ENCODE measurements around the gene BRPF1.

The BRPF1 gene

GRCh38 chr3:9686703-9687102 lies 44.8 kb upstream of the BRPF1 start:
- no peak for DNase-seq (ENCODE audit: low read depth, low spot score)
- CTCF ChIA-PET = no interaction called here
- POLR2A ChIA-PET = no interaction called here

GRCh38 chr3:9687514-9687913 lies 44.0 kb upstream of the BRPF1 start:
- DNase-seq (ENCODE audit: low read depth, low spot score) = no peak
- ChIA-PET CTCF (no interaction called here), POLR2A (no interaction called here)
- TF ChIP-seq, protein P1, sequence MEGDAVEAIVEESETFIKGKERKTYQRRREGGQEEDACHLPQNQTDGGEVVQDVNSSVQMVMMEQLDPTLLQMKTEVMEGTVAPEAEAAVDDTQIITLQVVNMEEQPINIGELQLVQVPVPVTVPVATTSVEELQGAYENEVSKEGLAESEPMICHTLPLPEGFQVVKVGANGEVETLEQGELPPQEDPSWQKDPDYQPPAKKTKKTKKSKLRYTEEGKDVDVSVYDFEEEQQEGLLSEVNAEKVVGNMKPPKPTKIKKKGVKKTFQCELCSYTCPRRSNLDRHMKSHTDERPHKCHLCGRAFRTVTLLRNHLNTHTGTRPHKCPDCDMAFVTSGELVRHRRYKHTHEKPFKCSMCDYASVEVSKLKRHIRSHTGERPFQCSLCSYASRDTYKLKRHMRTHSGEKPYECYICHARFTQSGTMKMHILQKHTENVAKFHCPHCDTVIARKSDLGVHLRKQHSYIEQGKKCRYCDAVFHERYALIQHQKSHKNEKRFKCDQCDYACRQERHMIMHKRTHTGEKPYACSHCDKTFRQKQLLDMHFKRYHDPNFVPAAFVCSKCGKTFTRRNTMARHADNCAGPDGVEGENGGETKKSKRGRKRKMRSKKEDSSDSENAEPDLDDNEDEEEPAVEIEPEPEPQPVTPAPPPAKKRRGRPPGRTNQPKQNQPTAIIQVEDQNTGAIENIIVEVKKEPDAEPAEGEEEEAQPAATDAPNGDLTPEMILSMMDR (IDR thresholded peaks at IDR 0.05; ENCODE audit: insufficient read depth, low read length, missing control alignments) = no peak
- no peak overlapping the region for H3K4me3 ChIP-seq (ENCODE audit: low read depth, low read length)

More at GRCh38 chr3:9686703-9687102, 44.8 kb upstream of the BRPF1 start:
- TF ChIP-seq, protein P1 (IDR thresholded peaks at IDR 0.05; ENCODE audit: insufficient read depth, low read length, missing control alignments) = no peak
- H3K4me3 ChIP-seq (ENCODE audit: low read depth, low read length) = no peak overlapping the region

DNA sequence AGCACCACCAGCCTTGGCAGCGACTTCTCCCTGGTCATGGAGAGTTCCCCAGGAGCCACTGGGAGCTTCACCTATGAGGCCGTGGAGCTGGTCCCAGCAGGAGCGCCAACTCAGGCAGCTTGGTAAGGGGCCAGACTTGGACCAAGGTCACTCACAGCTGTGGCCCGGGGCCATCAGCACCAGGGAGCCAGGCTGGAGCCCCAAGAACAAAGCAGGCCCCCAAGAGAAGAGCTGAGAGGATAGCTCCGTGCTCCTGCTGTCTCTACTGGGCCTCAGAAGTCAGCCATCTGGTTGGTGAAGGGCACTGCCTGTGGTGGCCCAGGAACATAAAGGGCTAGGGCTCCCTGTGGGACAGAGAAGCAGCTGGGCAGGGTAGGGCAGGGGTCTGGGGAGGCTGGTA lies 42.6 kb upstream of the BRPF1 start:
- TF ChIP-seq, protein P1 (IDR thresholded peaks at IDR 0.05; ENCODE audit: insufficient read depth, low read length, missing control alignments) = no peak
- H3K4me3 ChIP-seq (ENCODE audit: low read depth, low read length) = no peak overlapping the region
- POLR2A ChIA-PET = no interaction called here
- DNase-seq (ENCODE audit: low read depth, low spot score) = no peak
- CTCF ChIA-PET = no interaction called here

- TF ChIP-seq, protein P1 (IDR thresholded peaks at IDR 0.05; ENCODE audit: insufficient read depth, low read length, missing control alignments) = no peak
- POLR2A ChIA-PET = no interaction called here
- no peak for DNase-seq (ENCODE audit: low read depth, low spot score)
- CTCF ChIA-PET = interaction anchor here (1.4 kb wide), 1 partner anchor 13 kb away, joined by 4 read pairs; no protein-coding TSS in a partner anchor
- no peak overlapping the region for H3K4me3 ChIP-seq (ENCODE audit: low read depth, low read length)
Observed at GRCh38 chr3:9689757-9690156, 41.8 kb upstream of the BRPF1 start.

DNA sequence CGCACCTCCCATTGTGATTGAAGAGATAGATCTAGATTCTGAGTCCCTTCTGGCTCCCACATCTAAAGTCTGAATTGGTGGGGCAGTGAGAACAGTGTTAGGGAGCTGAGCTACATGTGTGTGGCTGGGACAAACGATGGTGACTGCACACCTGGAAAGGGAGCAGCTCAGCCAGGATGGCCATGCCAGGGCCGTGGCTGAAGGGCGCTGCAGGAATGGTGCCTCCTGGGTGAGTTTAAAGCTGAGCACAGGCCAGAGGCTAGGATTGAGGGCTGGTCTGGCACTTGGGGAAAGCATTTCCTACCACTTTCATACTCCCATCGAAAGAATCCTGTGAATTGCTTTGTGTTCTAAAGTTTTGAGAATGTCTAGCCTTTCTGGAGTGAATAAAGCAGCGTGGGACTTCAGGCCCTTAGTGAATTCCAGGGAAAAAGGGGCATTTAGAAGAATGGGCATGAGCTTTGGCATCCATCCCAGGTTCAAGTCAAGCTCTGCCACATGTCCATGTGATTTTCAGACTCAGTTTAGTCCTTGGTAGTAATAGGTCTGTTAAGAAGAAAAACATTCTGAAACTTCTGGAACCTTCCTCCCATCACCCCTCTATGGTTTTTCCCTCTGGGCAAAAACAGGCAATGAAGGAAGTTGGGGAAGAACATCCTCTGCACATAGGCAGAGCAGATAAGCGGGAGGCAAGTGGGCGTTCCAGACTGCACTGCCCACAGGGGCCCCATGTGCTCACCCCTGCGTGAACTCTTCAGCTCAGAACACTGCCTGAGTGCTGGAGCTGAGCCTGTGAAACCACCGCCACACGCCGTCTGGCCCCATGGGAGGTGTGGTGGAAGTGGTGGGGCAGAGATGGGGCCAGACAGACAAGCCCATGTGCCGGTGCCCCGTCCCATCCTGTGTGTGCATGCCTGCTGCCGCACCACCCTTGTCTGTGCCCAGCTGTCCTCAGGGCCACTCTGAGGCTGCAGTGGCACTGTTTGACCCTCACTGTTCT lies 40.8 kb upstream of the BRPF1 start:
- DNase-seq (ENCODE audit: low read depth, low spot score) = no peak
- H3K4me3 ChIP-seq (ENCODE audit: low read depth, low read length) = no peak overlapping the region
- TF ChIP-seq, protein P1 (IDR thresholded peaks at IDR 0.05; ENCODE audit: insufficient read depth, low read length, missing control alignments) = no peak
- ChIA-PET POLR2A (no interaction called here), CTCF (interaction anchor here (1.4 kb wide), 1 partner anchor 14 kb away, joined by 4 read pairs; no protein-coding TSS in a partner anchor)

DNA sequence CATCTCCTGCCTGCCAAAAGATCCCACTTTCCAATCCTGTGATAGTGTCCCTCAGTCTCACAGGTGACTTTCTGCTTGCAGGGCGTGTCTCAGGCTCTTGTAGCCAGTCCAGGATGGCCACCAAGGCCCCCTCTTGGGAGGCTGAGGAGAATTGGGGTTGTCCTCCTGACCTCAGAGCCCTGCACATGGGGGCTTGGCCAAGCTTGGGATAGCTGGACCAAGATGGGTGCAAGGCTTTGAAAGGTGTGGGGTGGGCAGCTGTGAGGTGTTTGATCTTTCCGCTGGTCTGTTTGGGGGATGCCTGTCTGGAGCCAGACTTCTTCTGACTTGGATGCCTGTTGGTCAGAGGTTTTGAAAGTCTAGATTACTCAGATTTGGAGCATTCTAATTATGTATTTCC lies 39.9 kb upstream of the BRPF1 start:
- no peak for DNase-seq (ENCODE audit: low read depth, low spot score)
- ChIA-PET CTCF (interaction anchor here (1.1 kb wide), 1 partner anchor 24 kb away, joined by 3 read pairs; no protein-coding TSS in a partner anchor), POLR2A (no interaction called here)
- no peak overlapping the region for H3K4me3 ChIP-seq (ENCODE audit: low read depth, low read length)
- TF ChIP-seq, protein P1 (IDR thresholded peaks at IDR 0.05; ENCODE audit: insufficient read depth, low read length, missing control alignments) = no peak

Measured in AG04449 (cell line).